Suprapubic skin (tissue), 4 donors: ENCODE data around the gene KLHL29. TPM values are rescaled to one million over a fixed set of nuclear protein-coding genes. Genes with fewer than 3 reads are reported as not detected.

Source experiments
- DNase-seq, 2 donors: peaks; one replicate each; pipeline ENCODE4 v3.0.0-alpha.2; 2019; ENCODE audit warnings: low spot score in 2 of 2
- H3K27ac ChIP-seq: fragments of 200-600 bp; sonication (generic); one replicate; pipeline ENCODE4 v1.5.1; 2019
- H3K27me3 ChIP-seq: fragments of 200-600 bp; sonication (generic); one replicate; pipeline ENCODE4 v1.5.1; 2019
- H3K36me3 ChIP-seq: fragments of 200-600 bp; sonication (generic); one replicate; pipeline ENCODE4 v1.5.1; 2019
- H3K4me1 ChIP-seq: fragments of 200-600 bp; sonication (generic); one replicate; pipeline ENCODE4 v1.5.1; 2019
- H3K4me3 ChIP-seq: fragments of 200-600 bp; sonication (generic); one replicate; pipeline ENCODE4 v1.5.1; 2019; ENCODE audit warnings: mild to moderate bottlenecking
- H3K9me3 ChIP-seq: fragments of 200-600 bp; sonication (generic); one replicate; pipeline ENCODE4 v1.5.1; 2019
- CTCF ChIP-seq, 2 donors: fragments of 200-600 bp in 1 of 2; fragments of 450-650 bp in 1 of 2; sonication (generic) in 1 of 2; IDR thresholded peaks; one replicate each; pipeline ENCODE4 v1.5.1; 2016 to 2019; ENCODE audit warnings: antibody characterized with exemption in 2 of 2, mild to moderate bottlenecking in 1 of 2, moderate library complexity in 1 of 2
- EP300 ChIP-seq: sonication (generic); formaldehyde crosslinking; IDR thresholded peaks from one replicate; pipeline ENCODE4 v1.6.1; 2017; ENCODE audit warnings: antibody characterized with exemption
- POLR2A ChIP-seq, 2 donors: fragments of 450-650 bp; IDR thresholded peaks; one replicate each; pipeline ENCODE4 v1.6.1; 2017; ENCODE audit warnings: antibody characterized with exemption in 2 of 2, mild to moderate bottlenecking in 2 of 2, moderate library complexity in 2 of 2
- POLR2AphosphoS5 ChIP-seq, 3 donors: sonication (generic); formaldehyde crosslinking; IDR thresholded peaks; one replicate each; pipeline ENCODE4 v1.6.1; 2017; ENCODE audit warnings: antibody characterized with exemption in 3 of 3
- WGBS: methylation state at CpG from one replicate; pipeline ENCODE4 v1.1.5; 2018; 5-methylcytosine and 5-hydroxymethylcytosine counted together
- total RNA-seq, 4 donors: library from RNA; depleted of rRNA; stranded (reverse); fragments of >200 nt; gene quantifications; one replicate each; pipeline ENCODE4 v1.1.0, GENCODE V29; 2016

The KLHL29 gene
- total RNA-seq, 4 donors from 2014 or later: 17.1 to 30.8 (median 20.7) TPM

- Histone ChIP-seq H3K27me3 (no peaks in the 10 kb centered on the region), H3K9me3 (no peaks in the 10 kb centered on the region), H3K36me3 (no peaks in the 10 kb centered on the region), H3K27ac (no peak overlapping the region), H3K4me1 (peaks cover 12% of the 10 kb centered on the region), H3K4me3 (no peak overlapping the region)
- TF ChIP-seq POLR2A (IDR thresholded peaks at IDR 0.05): no peak
- TF ChIP-seq CTCF (IDR thresholded peaks at IDR 0.05): no peak
- no peak for TF ChIP-seq POLR2AphosphoS5 (IDR thresholded peaks at IDR 0.05)
- TF ChIP-seq EP300: no peak
- WGBS: 82% methylated on average over 10 of the region's 14 CpGs
- DNase-seq: no peak
These were observed 238.1 kb downstream of the KLHL29 start for GRCh38 chr2:23622966-23623675.

- no peaks in the 10 kb centered on the region for H3K36me3 ChIP-seq
- no peak overlapping the region for H3K27ac ChIP-seq
- 87% methylated on average over 5 of the region's 5 CpGs for WGBS
- no peaks in the 10 kb centered on the region for H3K9me3 ChIP-seq
- H3K4me3 ChIP-seq: no peak overlapping the region
- no peak for DNase-seq
- TF ChIP-seq POLR2A (IDR thresholded peaks at IDR 0.05): no peak
- H3K27me3 ChIP-seq: no peaks in the 10 kb centered on the region
- peaks cover 6% of the 10 kb centered on the region for H3K4me1 ChIP-seq
These were observed 239.4 kb downstream of the KLHL29 start for GRCh38 chr2:23624378-23624777.

GRCh38 chr2:23624915-23625314 is 239.9 kb downstream of the KLHL29 start:
- H3K27me3 ChIP-seq: no peaks in the 10 kb centered on the region
- peaks cover 6% of the 10 kb centered on the region for H3K4me1 ChIP-seq
- no peak for TF ChIP-seq POLR2A (IDR thresholded peaks at IDR 0.05)
- TF ChIP-seq EP300: no peak
- TF ChIP-seq CTCF (IDR thresholded peaks at IDR 0.05): no peak
- TF ChIP-seq POLR2AphosphoS5 (IDR thresholded peaks at IDR 0.05): no peak
- no peaks in the 10 kb centered on the region for H3K36me3 ChIP-seq
- H3K4me3 ChIP-seq: no peak overlapping the region
- 66% methylated on average over 4 of the region's 4 CpGs for WGBS
- H3K27ac ChIP-seq: no peak overlapping the region
- no peaks in the 10 kb centered on the region for H3K9me3 ChIP-seq
- no peak for DNase-seq

- TF ChIP-seq POLR2A (IDR thresholded peaks at IDR 0.05): no peak
- TF ChIP-seq CTCF (IDR thresholded peaks at IDR 0.05): no peak
- TF ChIP-seq POLR2AphosphoS5 (IDR thresholded peaks at IDR 0.05): no peak
- no peak for TF ChIP-seq EP300
- Histone ChIP-seq H3K27me3 (no peaks in the 10 kb centered on the region), H3K36me3 (no peaks in the 10 kb centered on the region), H3K4me1 (peaks cover 6% of the 10 kb centered on the region), H3K27ac (no peak overlapping the region), H3K9me3 (no peaks in the 10 kb centered on the region), H3K4me3 (no peak overlapping the region)
- 81% methylated on average over 4 of the region's 4 CpGs for WGBS
- DNase-seq: no peak
These were observed 240.7 kb downstream of the KLHL29 start for GRCh38 chr2:23625726-23626125.

GRCh38 chr2:23626701-23627230 is 241.8 kb downstream of the KLHL29 start:
- no peak for DNase-seq
- no peak overlapping the region for H3K27ac ChIP-seq
- WGBS: 92% methylated on average over 16 of the region's 17 CpGs
- H3K27me3 ChIP-seq: no peaks in the 10 kb centered on the region
- no peaks in the 10 kb centered on the region for H3K4me1 ChIP-seq
- TF ChIP-seq POLR2AphosphoS5 (IDR thresholded peaks at IDR 0.05): no peak
- no peak for TF ChIP-seq CTCF (IDR thresholded peaks at IDR 0.05)
- TF ChIP-seq EP300: no peak
- TF ChIP-seq POLR2A (IDR thresholded peaks at IDR 0.05): no peak
- H3K36me3 ChIP-seq: no peaks in the 10 kb centered on the region
- no peaks in the 10 kb centered on the region for H3K9me3 ChIP-seq
- H3K4me3 ChIP-seq: no peak overlapping the region
